ENCODE data around the gene ZNF70. TPM values are rescaled to one million over a fixed set of nuclear protein-coding genes. Genes with fewer than 3 reads are reported as not detected.

ZNF70 gene
- total and polyA plus RNA-seq, 5 donors = 1.9 to 6.3 (median 6.0) TPM

DNA sequence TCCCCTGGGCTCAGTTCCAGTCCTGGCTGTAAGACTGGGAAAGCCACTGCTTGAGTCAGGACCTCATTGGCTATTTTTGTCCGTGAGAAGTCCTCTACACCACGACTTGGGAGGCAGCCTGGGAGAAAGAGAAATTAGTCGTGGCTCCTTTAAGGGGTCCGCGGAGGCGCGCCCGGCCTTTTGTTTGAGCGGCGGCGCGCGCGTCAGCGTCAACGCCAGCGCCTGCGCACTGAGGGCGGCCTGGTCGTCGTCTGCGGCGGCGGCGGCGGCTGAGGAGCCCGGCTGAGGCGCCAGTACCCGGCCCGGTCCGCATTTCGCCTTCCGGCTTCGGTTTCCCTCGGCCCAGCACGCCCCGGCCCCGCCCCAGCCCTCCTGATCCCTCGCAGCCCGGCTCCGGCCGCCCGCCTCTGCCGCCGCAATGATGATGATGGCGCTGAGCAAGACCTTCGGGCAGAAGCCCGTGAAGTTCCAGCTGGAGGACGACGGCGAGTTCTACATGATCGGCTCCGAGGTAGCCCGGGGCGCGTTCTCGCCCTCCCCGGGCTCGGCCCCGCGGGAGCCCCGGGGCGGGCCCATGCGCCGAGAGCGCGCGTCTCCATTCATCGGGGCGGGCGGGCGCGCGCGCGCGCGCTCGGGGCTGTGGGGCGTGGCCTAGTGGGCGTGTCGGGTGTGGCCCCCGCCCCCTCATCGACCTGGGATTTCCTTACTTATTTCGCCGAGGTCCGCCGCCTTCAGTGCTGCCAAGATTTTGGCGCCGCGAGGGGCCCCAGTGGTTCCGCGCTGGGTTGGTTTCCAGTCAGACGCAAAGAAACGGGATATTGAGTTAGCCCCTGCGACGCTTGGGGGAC lies 36.1 kb upstream of the ZNF70 start, which contains the start of gene SMARCB1:
SMARCB1 (plus strand) TSS at position 215 of the 848 bp plus-strand sequence; CDS start at position 419, 204 bp downstream.
- H3K4me3 ChIP-seq (ENCODE audit: low read length) = peak within 1 kb of the TSS; percentile 86
- no peaks in the 10 kb centered on the region for H3K9me3 ChIP-seq (ENCODE audit: control insufficient read depth, low read length)
- no peaks in the 10 kb centered on the region for H3K27me3 ChIP-seq (ENCODE audit: control insufficient read depth, insufficient read depth)
- DNase-seq (peak; percentile 93 to 98 (median 97)), ATAC-seq (peak; percentile 95)
- H3K4me1 ChIP-seq (ENCODE audit: control insufficient read depth, insufficient read depth, low read length) = peaks cover 4% of the 10 kb centered on the region
- WGBS = under 1% methylated on average over 97 of the region's 97 CpGs
- H3K27ac ChIP-seq (ENCODE audit: low read length) = peak within 1 kb of the TSS; percentile 99
- intact Hi-C loops (cut with DNase I) = no loop called here

- H3K27me3 ChIP-seq (ENCODE audit: control insufficient read depth, insufficient read depth) = no peaks in the 10 kb centered on the region
- H3K4me1 ChIP-seq (ENCODE audit: control insufficient read depth, insufficient read depth, low read length) = peaks cover 4% of the 10 kb centered on the region
- intact Hi-C loops (cut with DNase I) = no loop called here
- peak overlapping the region; percentile 96 for H3K27ac ChIP-seq (ENCODE audit: low read length)
- ATAC-seq (peak; percentile 6 to 8), DNase-seq (no peak)
- H3K4me3 ChIP-seq (ENCODE audit: low read length) = peak overlapping the region; percentile 25
- H3K9me3 ChIP-seq (ENCODE audit: control insufficient read depth, low read length) = no peaks in the 10 kb centered on the region
- WGBS = 35% methylated on average over 9 of the region's 9 CpGs
Observed at GRCh38 chr22:23786261-23786710, 35.4 kb upstream of the ZNF70 start.

- ATAC-seq (no peak), DNase-seq (peak in 1 of 3 donors; percentile 16)
- H3K4me3 ChIP-seq (ENCODE audit: low read length) = no peak overlapping the region
- WGBS = 84% methylated on average over 8 of the region's 8 CpGs
- peaks cover 4% of the 10 kb centered on the region for H3K4me1 ChIP-seq (ENCODE audit: control insufficient read depth, insufficient read depth, low read length)
- no peaks in the 10 kb centered on the region for H3K9me3 ChIP-seq (ENCODE audit: control insufficient read depth, low read length)
- H3K27me3 ChIP-seq (ENCODE audit: control insufficient read depth, insufficient read depth) = no peaks in the 10 kb centered on the region
- intact Hi-C loops (cut with DNase I) = no loop called here
- no peak overlapping the region for H3K27ac ChIP-seq (ENCODE audit: low read length)
Observed at GRCh38 chr22:23784215-23784732, 33.4 kb upstream of the ZNF70 start.

GRCh38 chr22:23783265-23784150 lies 32.6 kb upstream of the ZNF70 start:
- peaks cover 4% of the 10 kb centered on the region for H3K4me1 ChIP-seq (ENCODE audit: control insufficient read depth, insufficient read depth, low read length)
- DNase-seq (no peak), ATAC-seq (no peak)
- intact Hi-C loops (cut with DNase I) = no loop called here
- no peak overlapping the region for H3K4me3 ChIP-seq (ENCODE audit: low read length)
- H3K9me3 ChIP-seq (ENCODE audit: control insufficient read depth, low read length) = no peaks in the 10 kb centered on the region
- no peak overlapping the region for H3K27ac ChIP-seq (ENCODE audit: low read length)
- no peaks in the 10 kb centered on the region for H3K27me3 ChIP-seq (ENCODE audit: control insufficient read depth, insufficient read depth)
- WGBS = 87% methylated on average over 15 of the region's 15 CpGs

DNA sequence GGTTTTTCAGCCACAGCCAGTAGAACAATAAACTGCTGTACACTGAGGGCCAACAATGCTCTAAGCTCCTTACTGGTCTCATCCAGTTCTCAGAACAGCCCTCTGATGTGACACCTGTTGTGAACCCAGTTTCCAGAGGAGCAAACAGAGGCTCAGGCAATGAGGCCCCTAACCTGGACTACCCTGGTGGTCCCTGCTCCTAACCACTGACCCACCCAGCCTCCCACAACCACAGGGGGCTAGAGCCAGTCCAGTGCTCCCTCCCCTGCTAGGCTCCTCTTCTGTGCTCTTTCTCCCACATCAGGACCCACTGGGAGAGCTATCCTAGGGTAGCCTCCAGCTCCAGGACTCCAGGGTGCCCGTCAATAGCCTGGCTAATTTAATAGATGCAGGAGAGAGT lies 31.8 kb upstream of the ZNF70 start:
- Histone ChIP-seq H3K27ac (ENCODE audit: low read length) (no peak overlapping the region), H3K4me1 (ENCODE audit: control insufficient read depth, insufficient read depth, low read length) (peaks cover 4% of the 10 kb centered on the region), H3K27me3 (ENCODE audit: control insufficient read depth, insufficient read depth) (no peaks in the 10 kb centered on the region), H3K9me3 (ENCODE audit: control insufficient read depth, low read length) (no peaks in the 10 kb centered on the region), H3K4me3 (ENCODE audit: low read length) (no peak overlapping the region)
- peak in 1 of 3 donors; percentile 19 for DNase-seq
- no peak for ATAC-seq
- intact Hi-C loops (cut with DNase I) = no loop called here
- 91% methylated on average over 1 of the region's 1 CpG for WGBS

- intact Hi-C loops (cut with DNase I) = no loop called here
- 92% methylated on average over 16 of the region's 16 CpGs for WGBS
- no peaks in the 10 kb centered on the region for H3K9me3 ChIP-seq (ENCODE audit: control insufficient read depth, low read length)
- H3K4me3 ChIP-seq (ENCODE audit: low read length) = no peak overlapping the region
- ATAC-seq (no peak), DNase-seq (peak in 1 of 3 donors; percentile 45)
- no peak overlapping the region for H3K27ac ChIP-seq (ENCODE audit: low read length)
- H3K4me1 ChIP-seq (ENCODE audit: control insufficient read depth, insufficient read depth, low read length) = peaks cover 4% of the 10 kb centered on the region
- no peaks in the 10 kb centered on the region for H3K27me3 ChIP-seq (ENCODE audit: control insufficient read depth, insufficient read depth)
Observed at GRCh38 chr22:23782252-23782651, 31.3 kb upstream of the ZNF70 start.

DNA sequence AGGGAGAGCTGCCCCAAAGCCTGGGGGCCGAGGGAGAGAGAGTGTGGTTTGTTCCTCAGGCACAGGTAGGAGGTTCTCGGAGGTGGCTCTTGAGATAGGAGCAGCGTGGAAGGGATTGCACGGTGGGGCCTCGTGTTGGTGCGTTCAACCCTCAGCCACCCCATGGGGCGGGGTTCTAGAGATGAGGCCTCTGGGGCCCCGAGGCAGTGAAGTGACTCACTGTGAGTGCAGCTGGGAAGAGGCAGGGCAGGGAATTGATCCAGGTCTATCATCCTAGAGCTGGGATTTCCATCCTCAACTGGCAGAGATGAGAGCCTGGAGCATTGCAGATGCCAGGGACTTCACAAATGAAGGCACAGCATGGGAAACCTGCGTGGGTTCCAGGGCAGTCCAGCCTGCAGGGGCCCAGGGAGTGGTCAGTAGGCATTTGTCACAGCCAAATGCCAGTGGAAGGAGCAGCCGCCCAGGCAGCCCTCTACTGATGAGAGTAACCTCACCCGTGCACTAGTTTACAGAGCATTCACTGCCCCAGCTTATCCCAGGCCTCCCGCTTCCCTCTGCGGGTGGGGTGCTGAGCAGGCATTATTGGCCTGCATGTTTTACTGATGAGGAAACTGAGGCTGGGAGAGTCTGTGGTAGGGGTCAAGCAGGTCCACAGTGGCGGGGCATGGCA lies 30.7 kb upstream of the ZNF70 start:
- 83% methylated on average over 14 of the region's 14 CpGs for WGBS
- ATAC-seq (no peak), DNase-seq (peak in 1 of 3 donors; percentile 34)
- no peak overlapping the region for H3K4me3 ChIP-seq (ENCODE audit: low read length)
- H3K4me1 ChIP-seq (ENCODE audit: control insufficient read depth, insufficient read depth, low read length) = peaks cover 4% of the 10 kb centered on the region
- intact Hi-C loops (cut with DNase I) = no loop called here
- H3K27ac ChIP-seq (ENCODE audit: low read length) = no peak overlapping the region
- H3K27me3 ChIP-seq (ENCODE audit: control insufficient read depth, insufficient read depth) = no peaks in the 10 kb centered on the region
- H3K9me3 ChIP-seq (ENCODE audit: control insufficient read depth, low read length) = no peaks in the 10 kb centered on the region

DNA sequence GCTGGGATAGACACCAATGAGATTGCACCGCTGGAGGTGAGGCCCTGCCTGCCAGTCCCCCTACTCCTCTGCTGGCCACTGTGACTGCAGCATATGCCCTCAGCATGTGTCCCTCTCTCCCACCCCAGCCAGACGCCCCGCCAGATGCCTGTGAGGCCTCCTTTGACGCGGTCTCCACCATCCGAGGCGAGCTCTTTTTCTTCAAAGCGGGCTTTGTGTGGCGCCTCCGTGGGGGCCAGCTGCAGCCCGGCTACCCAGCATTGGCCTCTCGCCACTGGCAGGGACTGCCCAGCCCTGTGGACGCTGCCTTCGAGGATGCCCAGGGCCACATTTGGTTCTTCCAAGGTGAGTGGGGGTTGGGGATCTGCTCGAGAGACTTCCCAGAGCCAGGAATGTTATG lies 30.2 kb upstream of the ZNF70 start:
- ATAC-seq = no peak
- 86% methylated on average over 15 of the region's 15 CpGs for whole genome bisulfite sequencing
- intact Hi-C loops (cut with DNase I) = no loop called here
- no peak overlapping the region for H3K27ac ChIP-seq (ENCODE audit: low read length)
- H3K4me1 ChIP-seq (ENCODE audit: control insufficient read depth, insufficient read depth, low read length) = peaks cover under 1% of the 10 kb centered on the region
- peak in 1 of 3 donors; percentile 43 for DNase-seq
- no peak overlapping the region for H3K4me3 ChIP-seq (ENCODE audit: low read length)
- H3K27me3 ChIP-seq (ENCODE audit: control insufficient read depth, insufficient read depth) = no peaks in the 10 kb centered on the region
- no peaks in the 10 kb centered on the region for H3K9me3 ChIP-seq (ENCODE audit: control insufficient read depth, low read length)

- DNase-seq = peak in 1 of 3 donors; percentile 39
- Histone ChIP-seq H3K4me1 (ENCODE audit: control insufficient read depth, insufficient read depth, low read length) (no peaks in the 10 kb centered on the region), H3K27ac (ENCODE audit: low read length) (no peak overlapping the region), H3K9me3 (ENCODE audit: control insufficient read depth, low read length) (no peaks in the 10 kb centered on the region), H3K4me3 (ENCODE audit: low read length) (no peak overlapping the region), H3K27me3 (ENCODE audit: control insufficient read depth, insufficient read depth) (no peaks in the 10 kb centered on the region)
- intact Hi-C loops (cut with DNase I) = no loop called here
- 88% methylated on average over 20 of the region's 20 CpGs for WGBS
- ATAC-seq = no peak
Observed at GRCh38 chr22:23780146-23780748, 29.3 kb upstream of the ZNF70 start.

GRCh38 chr22:23779731-23780130 lies 28.8 kb upstream of the ZNF70 start:
- 93% methylated on average over 5 of the region's 5 CpGs for WGBS
- no peaks in the 10 kb centered on the region for H3K4me1 ChIP-seq (ENCODE audit: control insufficient read depth, insufficient read depth, low read length)
- intact Hi-C loops (cut with DNase I) = no loop called here
- DNase-seq (no peak), ATAC-seq (no peak)
- no peak overlapping the region for H3K4me3 ChIP-seq (ENCODE audit: low read length)
- no peak overlapping the region for H3K27ac ChIP-seq (ENCODE audit: low read length)
- H3K9me3 ChIP-seq (ENCODE audit: control insufficient read depth, low read length) = no peaks in the 10 kb centered on the region
- no peaks in the 10 kb centered on the region for H3K27me3 ChIP-seq (ENCODE audit: control insufficient read depth, insufficient read depth)

All from right cardiac atrium (tissue), 5 donors.